Endodermal cell (in vitro differentiated cells): ENCODE measurements around the gene ZNF740. TPM values are rescaled to one million over a fixed set of nuclear protein-coding genes. Genes with fewer than 3 reads are reported as not detected.

Source experiments
- DNase-seq: peaks from one replicate; pipeline ENCODE4 v3.0.0-alpha.2; 2017
- H3K27ac ChIP-seq: 2 replicates; pipeline ENCODE4 v1.5.1; 2013; ENCODE audit warnings: mild to moderate bottlenecking, low read depth, low read length, moderate library complexity
- H3K27me3 ChIP-seq: 2 replicates; pipeline ENCODE4 v1.6.1; 2013; ENCODE audit warnings: mild to moderate bottlenecking, low read length, moderate library complexity; ENCODE audit not compliant: insufficient read depth, control insufficient read depth, poor library complexity, severe bottlenecking
- H3K36me3 ChIP-seq: 2 replicates; pipeline ENCODE4 v1.7.0; 2013; ENCODE audit warnings: mild to moderate bottlenecking, low read length, moderate library complexity; ENCODE audit not compliant: control insufficient read depth, insufficient read depth
- H3K4me1 ChIP-seq: one replicate; pipeline ENCODE4 v1.7.0; 2013; ENCODE audit warnings: low read length; ENCODE audit not compliant: control insufficient read depth, insufficient read depth
- H3K4me3 ChIP-seq: 2 replicates; pipeline ENCODE4 v1.5.1; 2013; ENCODE audit warnings: mild to moderate bottlenecking, low read length, moderate library complexity
- H3K9ac ChIP-seq: 2 replicates; pipeline ENCODE4 v1.6.1; 2013; ENCODE audit warnings: mild to moderate bottlenecking, low read length, moderate library complexity; ENCODE audit not compliant: poor library complexity, severe bottlenecking; ENCODE audit errors: extremely low read depth
- H3K9me3 ChIP-seq: 2 replicates; pipeline ENCODE4 v1.6.1; 2013; ENCODE audit warnings: mild to moderate bottlenecking, low read length, moderate library complexity; ENCODE audit not compliant: control insufficient read depth
- H3K27ac Mint-ChIP-seq: 2 replicates; pipeline ENCODE4 v1.8.0; 2020; ENCODE audit warnings: mixed read lengths
- H3K27me3 Mint-ChIP-seq: 2 replicates; pipeline ENCODE4 v1.8.0; 2021; ENCODE audit warnings: mild to moderate bottlenecking, mixed read lengths; ENCODE audit not compliant: insufficient read depth
- H3K36me3 Mint-ChIP-seq: 2 replicates; pipeline ENCODE4 v1.8.0; 2020; ENCODE audit warnings: low read depth, mixed read lengths
- H3K4me1 Mint-ChIP-seq: 2 replicates; pipeline ENCODE4 v1.8.0; 2020; ENCODE audit warnings: mixed read lengths
- H3K4me3 Mint-ChIP-seq: 2 replicates; pipeline ENCODE4 v1.8.0; 2020; ENCODE audit warnings: mild to moderate bottlenecking, moderate library complexity, mixed read lengths
- H3K9me3 Mint-ChIP-seq: 2 replicates; pipeline ENCODE4 v1.8.0; 2020; ENCODE audit warnings: mild to moderate bottlenecking, mixed read lengths
- CTCF ChIP-seq: fragments of 200-600 bp; sonication (generic); conservative IDR thresholded peaks from 2 replicates; pipeline ENCODE4 v1.5.0; 2021; ENCODE audit warnings: antibody characterized with exemption, mild to moderate bottlenecking
- WGBS, 2 experiments: methylation state at CpG; one replicate each; pipeline versions ENCODE4 v1.1.5 to v1.1.7; 2013; ENCODE audit warnings: missing lambda C conversion rate in 2 of 2, mixed read lengths in 1 of 2; ENCODE audit not compliant: insufficient coverage in 1 of 2, insufficient read length in 1 of 2; 5-methylcytosine and 5-hydroxymethylcytosine counted together
- total RNA-seq, 2 donors: library from RNA; stranded (reverse); fragmentation: NEBNext Ultra II Directional in 1 of 2; extraction: Animal tissue kit (Norgen Biotek cat#: 25700) in 1 of 2; gene quantifications; 2 replicates in 1 of 2; 3 replicates in 1 of 2; pipeline ENCODE4 v1.2.1, GENCODE V29; 2021

The ZNF740 gene
- total RNA-seq, 2 donors from 2014 or later, result 54.0 to 54.6 TPM

GRCh38 chr12:53229454-53229853 is 48.9 kb downstream of the ZNF740 start:
- Mint-ChIP-seq H3K4me1 (peaks cover 51% of the 10 kb centered on the region), H3K36me3 (peaks cover 4% of the 10 kb centered on the region), H3K27me3 (peaks cover 29% of the 10 kb centered on the region), H3K4me3 (no peak overlapping the region), H3K9me3 (no peaks in the 10 kb centered on the region), H3K27ac (no peak overlapping the region)
- Histone ChIP-seq H3K36me3 (no peaks in the 10 kb centered on the region), H3K4me3 (no peak overlapping the region), H3K9ac (no peak overlapping the region), H3K9me3 (no peaks in the 10 kb centered on the region), H3K4me1 (peaks cover 10% of the 10 kb centered on the region), H3K27ac (no peak overlapping the region), H3K27me3 (peaks cover 8% of the 10 kb centered on the region)
- WGBS, 2 experiments, result 87 to 98% methylated on average over 2 of the region's 2 CpGs
- DNase-seq, result no peak
- TF ChIP-seq CTCF, result no peak

GRCh38 chr12:53230108-53230845 is 49.8 kb downstream of the ZNF740 start:
- peaks cover 50% of the 10 kb centered on the region for H3K4me1 Mint-ChIP-seq

GRCh38 chr12:53231671-53231920 is 51.1 kb downstream of the ZNF740 start:
- no peak for TF ChIP-seq CTCF
- H3K4me1 ChIP-seq, result peaks cover 16% of the 10 kb centered on the region
- H3K9me3 ChIP-seq, result no peaks in the 10 kb centered on the region
- Mint-ChIP-seq H3K4me3 (peak overlapping the region; percentile 64), H3K27ac (no peak overlapping the region), H3K9me3 (no peaks in the 10 kb centered on the region), H3K27me3 (peaks cover 22% of the 10 kb centered on the region), H3K4me1 (peaks cover 55% of the 10 kb centered on the region), H3K36me3 (peaks cover 4% of the 10 kb centered on the region)
- WGBS, 2 experiments, result 1% methylated on average over 9 of the region's 9 CpGs; no CpG with 5 or more reads in 1 of the 2 experiments
- no peak overlapping the region for H3K27ac ChIP-seq
- H3K27me3 ChIP-seq, result peaks cover 8% of the 10 kb centered on the region
- H3K4me3 ChIP-seq, result peak overlapping the region; percentile 74
- no peak for DNase-seq
- no peaks in the 10 kb centered on the region for H3K36me3 ChIP-seq
- H3K9ac ChIP-seq, result no peak overlapping the region

More at GRCh38 chr12:53230108-53230845, 49.8 kb downstream of the ZNF740 start:
- Histone ChIP-seq H3K27ac (no peak overlapping the region), H3K4me1 (peaks cover 12% of the 10 kb centered on the region), H3K4me3 (no peak overlapping the region), H3K27me3 (peaks cover 8% of the 10 kb centered on the region), H3K9me3 (no peaks in the 10 kb centered on the region), H3K36me3 (no peaks in the 10 kb centered on the region), H3K9ac (no peak overlapping the region)
- no peak overlapping the region for H3K27ac Mint-ChIP-seq
- H3K4me3 Mint-ChIP-seq, result no peak overlapping the region
- peaks cover 29% of the 10 kb centered on the region for H3K27me3 Mint-ChIP-seq
- peaks cover 4% of the 10 kb centered on the region for H3K36me3 Mint-ChIP-seq
- H3K9me3 Mint-ChIP-seq, result no peaks in the 10 kb centered on the region
- TF ChIP-seq CTCF, result no peak
- DNase-seq, result no peak
- 81 to 83% methylated on average over 1 to 7 of the region's 10 CpGs for WGBS, 2 experiments
